ENCODE results near the gene TLCD1.
"Not testable (repeated sequence)": the region's sequence is repeated elsewhere in the genome, so short reads cannot be mapped to it uniquely, and the experiment has no call there.

TLCD1 gene

DNA sequence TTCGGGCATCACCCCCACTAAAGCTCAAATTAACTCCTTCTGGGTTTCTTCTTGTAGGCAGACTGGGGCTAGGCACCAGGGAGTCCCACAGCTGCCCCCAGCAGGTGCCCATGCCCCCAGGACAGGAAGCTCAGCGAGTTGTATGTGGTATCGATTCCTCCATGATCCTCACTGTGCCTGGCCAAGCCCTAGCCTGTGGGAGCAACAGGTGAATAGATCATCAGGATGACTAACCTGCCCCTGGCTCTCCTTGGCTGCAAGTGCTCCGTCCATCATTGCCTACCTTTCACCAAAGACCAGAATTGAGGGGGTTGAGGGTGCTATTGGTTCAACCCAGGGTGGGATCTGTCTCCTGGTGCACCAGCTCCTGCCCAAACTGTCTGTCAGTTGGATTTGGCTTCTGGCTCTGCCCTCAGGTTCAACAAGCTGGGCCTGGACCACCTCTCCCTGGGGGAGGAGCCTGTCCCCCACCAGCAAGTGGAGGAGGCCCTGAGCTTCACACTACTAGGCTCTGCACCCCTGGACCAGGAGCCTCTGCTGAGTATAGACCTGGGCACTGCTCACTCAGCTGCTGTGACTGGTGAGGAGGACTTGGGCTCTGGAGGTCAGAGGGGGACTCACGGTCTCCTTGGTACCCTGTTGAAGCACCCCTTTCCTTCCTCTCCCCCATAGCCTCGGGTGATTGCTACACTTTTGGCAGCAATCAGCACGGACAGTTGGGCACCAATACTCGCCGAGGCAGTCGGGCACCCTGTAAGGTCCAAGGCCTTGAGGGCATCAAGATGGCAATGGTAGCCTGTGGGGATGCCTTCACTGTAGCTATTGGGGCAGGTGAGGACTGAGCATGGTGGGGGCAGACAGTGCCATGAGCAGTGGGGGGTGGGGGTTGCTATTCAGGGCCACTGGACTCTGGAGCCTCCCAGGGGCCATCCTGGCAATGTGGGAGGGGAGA, 14.6 kb upstream of the TLCD1 start:
- no peak overlapping the region for H3K4me3 ChIP-seq (ENCODE audit: low read depth, low read length)
- TF ChIP-seq, protein P1, sequence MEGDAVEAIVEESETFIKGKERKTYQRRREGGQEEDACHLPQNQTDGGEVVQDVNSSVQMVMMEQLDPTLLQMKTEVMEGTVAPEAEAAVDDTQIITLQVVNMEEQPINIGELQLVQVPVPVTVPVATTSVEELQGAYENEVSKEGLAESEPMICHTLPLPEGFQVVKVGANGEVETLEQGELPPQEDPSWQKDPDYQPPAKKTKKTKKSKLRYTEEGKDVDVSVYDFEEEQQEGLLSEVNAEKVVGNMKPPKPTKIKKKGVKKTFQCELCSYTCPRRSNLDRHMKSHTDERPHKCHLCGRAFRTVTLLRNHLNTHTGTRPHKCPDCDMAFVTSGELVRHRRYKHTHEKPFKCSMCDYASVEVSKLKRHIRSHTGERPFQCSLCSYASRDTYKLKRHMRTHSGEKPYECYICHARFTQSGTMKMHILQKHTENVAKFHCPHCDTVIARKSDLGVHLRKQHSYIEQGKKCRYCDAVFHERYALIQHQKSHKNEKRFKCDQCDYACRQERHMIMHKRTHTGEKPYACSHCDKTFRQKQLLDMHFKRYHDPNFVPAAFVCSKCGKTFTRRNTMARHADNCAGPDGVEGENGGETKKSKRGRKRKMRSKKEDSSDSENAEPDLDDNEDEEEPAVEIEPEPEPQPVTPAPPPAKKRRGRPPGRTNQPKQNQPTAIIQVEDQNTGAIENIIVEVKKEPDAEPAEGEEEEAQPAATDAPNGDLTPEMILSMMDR (IDR thresholded peaks at IDR 0.05; ENCODE audit: low read depth, low read length), result no peak

- TF ChIP-seq, protein P1 (IDR thresholded peaks at IDR 0.05; ENCODE audit: low read depth, low read length), result no peak
- H3K4me3 ChIP-seq (ENCODE audit: low read depth, low read length), result no peak overlapping the region
Observed at GRCh38 chr17:28738680-28739384, 12.8 kb upstream of the TLCD1 start.

- H3K4me3 ChIP-seq (ENCODE audit: low read depth, low read length), result no peak overlapping the region
- TF ChIP-seq, protein P1 (IDR thresholded peaks at IDR 0.05; ENCODE audit: low read depth, low read length), result no peak
Observed at GRCh38 chr17:28737770-28738679, 12.0 kb upstream of the TLCD1 start.

DNA sequence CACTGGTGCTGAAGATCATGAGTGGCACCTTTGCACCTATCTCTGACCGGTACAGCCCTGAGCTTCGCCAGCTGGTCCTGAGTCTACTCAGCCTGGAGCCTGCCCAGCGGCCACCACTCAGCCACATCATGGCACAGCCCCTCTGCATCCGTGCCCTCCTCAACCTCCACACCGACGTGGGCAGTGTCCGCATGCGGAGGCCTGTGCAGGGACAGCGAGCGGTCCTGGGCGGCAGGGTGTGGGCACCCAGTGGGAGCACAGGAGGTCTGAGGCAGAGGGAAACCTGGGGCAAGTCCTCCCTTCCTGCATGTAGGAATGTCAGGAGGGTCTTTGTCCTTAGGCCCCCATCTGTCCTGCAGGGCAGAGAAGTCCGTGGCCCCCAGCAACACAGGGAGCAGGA, 11.3 kb upstream of the TLCD1 start:
- TF ChIP-seq, protein P1 (IDR thresholded peaks at IDR 0.05; ENCODE audit: low read depth, low read length), result no peak
- no peak overlapping the region for H3K4me3 ChIP-seq (ENCODE audit: low read depth, low read length)

DNA sequence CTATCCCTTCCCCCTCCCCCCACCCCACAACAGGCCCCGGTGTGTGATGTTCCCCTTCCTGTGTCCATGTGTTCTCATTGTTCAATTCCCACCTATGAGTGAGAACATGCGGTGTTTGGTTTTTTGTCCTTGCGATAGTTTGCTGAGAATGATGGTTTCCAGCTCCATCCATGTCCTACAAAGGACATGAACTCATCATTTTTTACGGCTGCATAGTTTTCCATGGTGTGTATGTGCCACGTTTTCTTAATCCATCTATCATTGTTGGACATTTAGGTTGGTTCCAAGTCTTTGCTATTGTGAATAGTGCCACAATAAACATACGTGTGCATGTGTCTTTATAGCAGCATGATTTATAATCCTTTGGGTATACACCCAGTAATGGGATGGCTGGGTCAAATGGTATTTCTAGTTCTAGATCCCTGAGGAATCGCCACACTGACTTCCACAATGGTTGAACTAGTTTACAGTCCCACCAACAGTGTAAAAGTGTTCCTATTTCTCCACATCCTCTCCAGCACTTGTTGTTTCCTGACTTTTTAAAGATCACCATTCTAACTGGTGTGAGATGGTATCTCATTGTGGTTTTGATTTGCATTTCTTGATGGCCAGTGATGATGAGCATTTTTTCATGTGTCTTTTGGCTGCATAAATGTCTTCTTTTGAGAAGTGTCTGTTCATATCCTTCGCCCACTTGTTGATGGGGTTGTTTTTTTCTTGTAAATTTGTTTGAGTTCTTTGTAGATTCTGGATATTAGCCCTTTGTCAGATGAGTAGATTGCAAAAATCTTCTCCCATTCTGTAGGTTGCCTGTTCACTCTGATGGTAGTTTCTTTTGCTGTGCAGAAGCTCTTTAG, 10.1 kb upstream of the TLCD1 start:
- not testable (repeated sequence) for H3K4me3 ChIP-seq (ENCODE audit: low read depth, low read length)

- no peak overlapping the region for H3K4me3 ChIP-seq (ENCODE audit: low read depth, low read length)
- TF ChIP-seq, protein P1 (IDR thresholded peaks at IDR 0.05; ENCODE audit: low read depth, low read length), result no peak
Observed at GRCh38 chr17:28735242-28735722, 9.2 kb upstream of the TLCD1 start.
